SK-N-SH (cell line): ENCODE results near the gene SI.

Experiments used
- CHD2 ChIP-seq: fragments of 150-350 bp; IDR thresholded peaks from 2 replicates; pipeline ENCODE4 v1.6.1; 2018; ENCODE audit warnings: low read length; ENCODE audit not compliant: partially characterized antibody
- EP300 ChIP-seq, 2 experiments: IDR thresholded peaks; 2 replicates each; pipeline versions ENCODE4 v1.4.0 to v1.6.1; 2012; ENCODE audit warnings: borderline replicate concordance in 1 of 2, low read depth in 1 of 2, low read length in 1 of 2
- EZH2phosphoT487 ChIP-seq: fragments of 200-600 bp; sonication (generic); IDR thresholded peaks from 2 replicates; pipeline ENCODE4 v1.6.1; 2017; ENCODE audit warnings: low read depth, mixed run types, mild to moderate bottlenecking, antibody characterized with exemption, moderate library complexity, borderline replicate concordance
- RAD21 ChIP-seq: IDR thresholded peaks from 2 replicates; pipeline ENCODE4 v1.6.1; 2012; ENCODE audit warnings: mild to moderate bottlenecking, low read length
- RFX5 ChIP-seq: IDR thresholded peaks from 2 replicates; pipeline ENCODE4 v1.6.1; 2012; ENCODE audit warnings: mild to moderate bottlenecking, improper control_type of control experiment, low read length
- SIN3A ChIP-seq: IDR thresholded peaks from 2 replicates; pipeline ENCODE4 v1.6.1; 2012; ENCODE audit warnings: low read depth, mild to moderate bottlenecking, low read length, moderate library complexity, borderline replicate concordance
- YY1 ChIP-seq: IDR thresholded peaks from 2 replicates; pipeline ENCODE4 v1.4.0; 2012; ENCODE audit warnings: low read depth, mild to moderate bottlenecking
- TF ChIP-seq, protein P1 (sequence below): fragments of 200-600 bp; sonication (generic); IDR thresholded peaks from 2 replicates; pipeline ENCODE4 v1.6.1; 2017; ENCODE audit warnings: antibody characterized with exemption, mild to moderate bottlenecking, moderate library complexity

DNA sequence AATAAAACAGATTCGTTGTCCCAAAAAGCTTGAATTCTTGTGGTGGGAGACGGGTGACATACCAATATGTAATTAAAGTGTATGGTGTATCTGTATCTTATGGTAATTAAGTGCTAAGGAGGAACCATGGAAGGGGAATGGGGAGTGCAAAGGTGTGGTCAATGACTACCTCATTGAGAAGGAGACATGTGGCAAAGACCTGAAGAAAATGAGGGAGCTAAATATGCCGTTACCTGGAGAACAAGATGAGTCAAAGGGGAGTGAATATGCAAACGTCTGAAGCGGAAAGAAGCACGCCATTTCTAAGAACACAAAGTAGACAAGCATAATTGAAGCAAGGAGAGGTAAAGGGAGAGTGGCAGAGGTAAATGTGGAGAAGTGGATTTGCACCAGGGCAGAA, 115.7 kb downstream of the SI start:
- no peak for TF ChIP-seq YY1
- no peak for TF ChIP-seq EP300 (IDR thresholded peaks at IDR 0.05; ENCODE audit: borderline replicate concordance in 1 of 2, low read depth in 1 of 2, low read length in 1 of 2)
- TF ChIP-seq, protein P1, sequence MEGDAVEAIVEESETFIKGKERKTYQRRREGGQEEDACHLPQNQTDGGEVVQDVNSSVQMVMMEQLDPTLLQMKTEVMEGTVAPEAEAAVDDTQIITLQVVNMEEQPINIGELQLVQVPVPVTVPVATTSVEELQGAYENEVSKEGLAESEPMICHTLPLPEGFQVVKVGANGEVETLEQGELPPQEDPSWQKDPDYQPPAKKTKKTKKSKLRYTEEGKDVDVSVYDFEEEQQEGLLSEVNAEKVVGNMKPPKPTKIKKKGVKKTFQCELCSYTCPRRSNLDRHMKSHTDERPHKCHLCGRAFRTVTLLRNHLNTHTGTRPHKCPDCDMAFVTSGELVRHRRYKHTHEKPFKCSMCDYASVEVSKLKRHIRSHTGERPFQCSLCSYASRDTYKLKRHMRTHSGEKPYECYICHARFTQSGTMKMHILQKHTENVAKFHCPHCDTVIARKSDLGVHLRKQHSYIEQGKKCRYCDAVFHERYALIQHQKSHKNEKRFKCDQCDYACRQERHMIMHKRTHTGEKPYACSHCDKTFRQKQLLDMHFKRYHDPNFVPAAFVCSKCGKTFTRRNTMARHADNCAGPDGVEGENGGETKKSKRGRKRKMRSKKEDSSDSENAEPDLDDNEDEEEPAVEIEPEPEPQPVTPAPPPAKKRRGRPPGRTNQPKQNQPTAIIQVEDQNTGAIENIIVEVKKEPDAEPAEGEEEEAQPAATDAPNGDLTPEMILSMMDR: no peak
- TF ChIP-seq RAD21: no peak
- no peak for TF ChIP-seq SIN3A
- TF ChIP-seq EZH2phosphoT487: no peak
- TF ChIP-seq CHD2: no peak
- no peak for TF ChIP-seq RFX5
